Measurements from ENCODE around the gene BRD4.

The BRD4 gene

GRCh38 chr19:15289673-15290072 is 42.7 kb downstream of the BRD4 start:
- DNase-seq (ENCODE audit: low read depth), result no peak

GRCh38 chr19:15288146-15288963 is 44.0 kb downstream of the BRD4 start:
- no peak for DNase-seq (ENCODE audit: low read depth)

GRCh38 chr19:15287496-15287895 is 44.8 kb downstream of the BRD4 start:
- no peak for DNase-seq (ENCODE audit: low read depth)

- DNase-seq (ENCODE audit: low read depth), result no peak
These were observed 45.5 kb downstream of the BRD4 start for GRCh38 chr19:15286688-15287365.

GRCh38 chr19:15285896-15286591 is 46.3 kb downstream of the BRD4 start:
- no peak for DNase-seq (ENCODE audit: low read depth)

- DNase-seq (ENCODE audit: low read depth), result no peak
These were observed 47.4 kb downstream of the BRD4 start for GRCh38 chr19:15284896-15285295.

GRCh38 chr19:15284091-15284490 is 48.2 kb downstream of the BRD4 start:
- DNase-seq (ENCODE audit: low read depth), result no peak

GRCh38 chr19:15283141-15283883 is 49.0 kb downstream of the BRD4 start:
- peak; percentile 79 for DNase-seq (ENCODE audit: low read depth)

- DNase-seq (ENCODE audit: low read depth), result no peak
These were observed 50.0 kb downstream of the BRD4 start for GRCh38 chr19:15282311-15282705.

- DNase-seq (ENCODE audit: low read depth), result peak; percentile 96
These were observed 51.2 kb downstream of the BRD4 start for GRCh38 chr19:15280915-15281683.

- DNase-seq (ENCODE audit: low read depth), result no peak
These were observed 52.2 kb downstream of the BRD4 start for GRCh38 chr19:15280048-15280725.

GRCh38 chr19:15279326-15279904 is 52.9 kb downstream of the BRD4 start:
- no peak for DNase-seq (ENCODE audit: low read depth)

- no peak for DNase-seq (ENCODE audit: low read depth)
These were observed 55.6 kb downstream of the BRD4 start for GRCh38 chr19:15276620-15277215.

- no peak for DNase-seq (ENCODE audit: low read depth)
These were observed 57.9 kb downstream of the BRD4 start for GRCh38 chr19:15274477-15274876.

GRCh38 chr19:15269806-15270205 is 62.5 kb downstream of the BRD4 start:
- DNase-seq (ENCODE audit: low read depth), result no peak

GRCh38 chr19:15268928-15269253 is 63.4 kb downstream of the BRD4 start:
- no peak for DNase-seq (ENCODE audit: low read depth)

- DNase-seq (ENCODE audit: low read depth), result no peak
These were observed 64.0 kb downstream of the BRD4 start for GRCh38 chr19:15268192-15268927.

GRCh38 chr19:15266683-15267082 is 65.7 kb downstream of the BRD4 start:
- DNase-seq (ENCODE audit: low read depth), result no peak

GRCh38 chr19:15265850-15266248 is 66.5 kb downstream of the BRD4 start:
- DNase-seq (ENCODE audit: low read depth), result peak; percentile 90

Data from iris pigment epithelial cell (primary cell).